ENCODE measurements around the gene LPCAT2. TPM values are rescaled to one million over a fixed set of nuclear protein-coding genes. Genes with fewer than 3 reads are reported as not detected.

LPCAT2 gene
- total and polyA plus RNA-seq, 2 of the 8 experiments (the other 6 are each of a cell fraction or from before 2014, with no cell fraction given) = 2.2 to 10.6 TPM

DNA sequence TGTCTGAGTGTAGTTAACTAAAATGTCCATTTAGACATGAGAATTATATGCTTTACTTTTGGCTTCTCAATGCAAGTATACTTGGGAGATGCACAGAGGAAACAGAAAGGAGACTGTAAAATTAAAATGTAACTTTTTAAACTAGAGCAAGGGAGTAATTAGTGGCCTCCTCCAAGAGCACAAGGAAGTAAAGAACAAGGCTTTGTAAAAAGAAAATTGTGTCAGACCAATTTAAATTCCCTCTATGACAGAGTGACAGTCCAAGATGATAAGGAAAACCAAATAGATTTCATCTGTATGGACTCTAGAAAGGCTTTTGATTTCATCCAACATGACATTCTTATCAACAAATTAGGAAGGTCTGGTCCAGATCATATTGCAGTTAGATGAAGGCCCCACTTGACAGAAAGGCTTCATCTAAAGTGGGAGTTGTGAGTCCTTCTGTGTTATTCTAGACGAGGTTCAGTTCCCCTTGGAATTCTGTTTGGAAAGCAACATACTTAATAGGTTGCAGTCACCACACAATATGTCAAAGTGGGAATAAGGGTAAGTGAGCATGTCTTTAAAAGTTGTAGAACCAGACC is 51.2 kb downstream of the LPCAT2 start (continued):
- no peak for TF ChIP-seq TEAD4 (IDR thresholded peaks at IDR 0.05; ENCODE audit: low read depth, low read length)
- TF ChIP-seq, protein P1, sequence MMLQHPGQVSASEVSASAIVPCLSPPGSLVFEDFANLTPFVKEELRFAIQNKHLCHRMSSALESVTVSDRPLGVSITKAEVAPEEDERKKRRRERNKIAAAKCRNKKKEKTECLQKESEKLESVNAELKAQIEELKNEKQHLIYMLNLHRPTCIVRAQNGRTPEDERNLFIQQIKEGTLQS (IDR thresholded peaks at IDR 0.05; ENCODE audit: insufficient read depth, low read depth, low read length) = no peak
- TF ChIP-seq MAFK (IDR thresholded peaks at IDR 0.05; ENCODE audit: low read depth, low read length) = no peak
